DOHH2 (cell line): ENCODE measurements around the gene PRKN.

Experiments
- H3F3A ChIP-seq: fragments of 200-600 bp; sonication (generic), shearing (Covaris generic); 2 replicates; pipeline ENCODE4 v1.6.0; 2016; ENCODE audit warnings: antibody characterized with exemption, mild to moderate bottlenecking; ENCODE audit not compliant: control insufficient read depth, insufficient read depth
- H3K27ac ChIP-seq: fragments of 200-600 bp; sonication (generic); 2 replicates; pipeline ENCODE4 v1.5.1; 2014; ENCODE audit warnings: low read depth, mild to moderate bottlenecking, low read length, moderate library complexity
- H3K27me3 ChIP-seq: fragments of 200-600 bp; sonication (generic); 2 replicates; pipeline ENCODE4 v1.6.1; 2014; ENCODE audit warnings: mild to moderate bottlenecking, low read length, mixed read lengths; ENCODE audit not compliant: control insufficient read depth
- H3K36me3 ChIP-seq: fragments of 200-600 bp; sonication (generic); 2 replicates; pipeline ENCODE4 v1.6.1; 2014; ENCODE audit warnings: mild to moderate bottlenecking, low read length, moderate library complexity, mixed read lengths; ENCODE audit not compliant: control insufficient read depth
- H3K4me1 ChIP-seq: fragments of 200-600 bp; sonication (generic); 2 replicates; pipeline ENCODE4 v1.6.1; 2014; ENCODE audit warnings: mild to moderate bottlenecking, low read length, mixed read lengths; ENCODE audit not compliant: control insufficient read depth
- H3K4me2 ChIP-seq: fragments of 200-600 bp; sonication (generic); 2 replicates; pipeline ENCODE4 v1.6.0; 2014; ENCODE audit warnings: mild to moderate bottlenecking, low read length, moderate library complexity
- H3K4me3 ChIP-seq: fragments of 200-600 bp; sonication (generic); 2 replicates; pipeline ENCODE4 v1.5.1; 2014; ENCODE audit warnings: mild to moderate bottlenecking, low read length, mixed read lengths
- H3K79me2 ChIP-seq: fragments of 200-600 bp; sonication (generic); 2 replicates; pipeline ENCODE4 v1.6.1; 2014; ENCODE audit warnings: mild to moderate bottlenecking, low read length, mixed read lengths; ENCODE audit not compliant: control insufficient read depth
- H3K9me2 ChIP-seq: fragments of 200-600 bp; sonication (generic); replicated peaks from 2 replicates; pipeline ENCODE4 v1.6.1; 2014; ENCODE audit warnings: mild to moderate bottlenecking, low read length, mixed read lengths; ENCODE audit not compliant: control insufficient read depth
- H3K9me3 ChIP-seq: fragments of 200-600 bp; sonication (generic); 2 replicates; pipeline ENCODE4 v1.6.1; 2014; ENCODE audit warnings: antibody characterized with exemption, low read length, mixed read lengths; ENCODE audit not compliant: control insufficient read depth, insufficient read depth
- H4K20me1 ChIP-seq: fragments of 200-600 bp; sonication (generic); 2 replicates; pipeline ENCODE4 v1.6.0; 2014; ENCODE audit warnings: low read depth, mild to moderate bottlenecking, antibody characterized with exemption, low read length, moderate library complexity; ENCODE audit not compliant: control insufficient read depth, insufficient read depth
- EZH2phosphoT487 ChIP-seq: fragments of 200-600 bp; sonication (generic); IDR thresholded peaks from 2 replicates; pipeline ENCODE4 v1.6.1; 2017; ENCODE audit warnings: borderline replicate concordance, mild to moderate bottlenecking, antibody characterized with exemption, low read length, moderate library complexity, mixed read lengths
- TF ChIP-seq, protein P1 (sequence below): fragments of 200-600 bp; sonication (generic); IDR thresholded peaks from one replicate; pipeline ENCODE4 v1.5.1; 2014; ENCODE audit warnings: antibody characterized with exemption, mild to moderate bottlenecking, low read depth, low read length; ENCODE audit not compliant: poor library complexity, severe bottlenecking

The PRKN gene

DNA sequence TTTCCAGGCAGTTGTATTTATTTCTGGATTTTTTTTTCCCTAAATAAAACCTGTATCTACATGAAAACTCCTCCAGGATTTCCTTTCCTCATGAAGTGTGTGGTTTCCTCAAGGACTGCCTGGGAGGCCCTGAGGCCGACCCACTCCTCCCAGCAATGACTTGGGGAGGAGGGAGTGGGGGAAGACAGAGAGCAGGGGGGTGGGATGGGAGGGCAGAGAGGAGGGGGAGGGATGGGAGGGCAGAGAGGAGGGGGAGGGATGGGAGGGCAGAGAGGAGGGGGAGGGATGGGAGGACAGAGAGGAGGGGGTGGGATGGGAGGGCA is 1291.9 kb downstream of the PRKN start:
- Histone ChIP-seq H3K9me2 (no peaks in the 10 kb centered on the region), H3K4me2 (no peak overlapping the region), H3F3A (no peaks in the 10 kb centered on the region), H3K4me3 (no peak overlapping the region), H3K27ac (no peak overlapping the region), H3K27me3 (no peaks in the 10 kb centered on the region), H3K4me1 (no peaks in the 10 kb centered on the region), H3K9me3 (no peaks in the 10 kb centered on the region), H4K20me1 (no peaks in the 10 kb centered on the region), H3K79me2 (no peaks in the 10 kb centered on the region), H3K36me3 (no peaks in the 10 kb centered on the region)
- TF ChIP-seq EZH2phosphoT487 = no peak
- TF ChIP-seq, protein P1, sequence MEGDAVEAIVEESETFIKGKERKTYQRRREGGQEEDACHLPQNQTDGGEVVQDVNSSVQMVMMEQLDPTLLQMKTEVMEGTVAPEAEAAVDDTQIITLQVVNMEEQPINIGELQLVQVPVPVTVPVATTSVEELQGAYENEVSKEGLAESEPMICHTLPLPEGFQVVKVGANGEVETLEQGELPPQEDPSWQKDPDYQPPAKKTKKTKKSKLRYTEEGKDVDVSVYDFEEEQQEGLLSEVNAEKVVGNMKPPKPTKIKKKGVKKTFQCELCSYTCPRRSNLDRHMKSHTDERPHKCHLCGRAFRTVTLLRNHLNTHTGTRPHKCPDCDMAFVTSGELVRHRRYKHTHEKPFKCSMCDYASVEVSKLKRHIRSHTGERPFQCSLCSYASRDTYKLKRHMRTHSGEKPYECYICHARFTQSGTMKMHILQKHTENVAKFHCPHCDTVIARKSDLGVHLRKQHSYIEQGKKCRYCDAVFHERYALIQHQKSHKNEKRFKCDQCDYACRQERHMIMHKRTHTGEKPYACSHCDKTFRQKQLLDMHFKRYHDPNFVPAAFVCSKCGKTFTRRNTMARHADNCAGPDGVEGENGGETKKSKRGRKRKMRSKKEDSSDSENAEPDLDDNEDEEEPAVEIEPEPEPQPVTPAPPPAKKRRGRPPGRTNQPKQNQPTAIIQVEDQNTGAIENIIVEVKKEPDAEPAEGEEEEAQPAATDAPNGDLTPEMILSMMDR = no peak

DNA sequence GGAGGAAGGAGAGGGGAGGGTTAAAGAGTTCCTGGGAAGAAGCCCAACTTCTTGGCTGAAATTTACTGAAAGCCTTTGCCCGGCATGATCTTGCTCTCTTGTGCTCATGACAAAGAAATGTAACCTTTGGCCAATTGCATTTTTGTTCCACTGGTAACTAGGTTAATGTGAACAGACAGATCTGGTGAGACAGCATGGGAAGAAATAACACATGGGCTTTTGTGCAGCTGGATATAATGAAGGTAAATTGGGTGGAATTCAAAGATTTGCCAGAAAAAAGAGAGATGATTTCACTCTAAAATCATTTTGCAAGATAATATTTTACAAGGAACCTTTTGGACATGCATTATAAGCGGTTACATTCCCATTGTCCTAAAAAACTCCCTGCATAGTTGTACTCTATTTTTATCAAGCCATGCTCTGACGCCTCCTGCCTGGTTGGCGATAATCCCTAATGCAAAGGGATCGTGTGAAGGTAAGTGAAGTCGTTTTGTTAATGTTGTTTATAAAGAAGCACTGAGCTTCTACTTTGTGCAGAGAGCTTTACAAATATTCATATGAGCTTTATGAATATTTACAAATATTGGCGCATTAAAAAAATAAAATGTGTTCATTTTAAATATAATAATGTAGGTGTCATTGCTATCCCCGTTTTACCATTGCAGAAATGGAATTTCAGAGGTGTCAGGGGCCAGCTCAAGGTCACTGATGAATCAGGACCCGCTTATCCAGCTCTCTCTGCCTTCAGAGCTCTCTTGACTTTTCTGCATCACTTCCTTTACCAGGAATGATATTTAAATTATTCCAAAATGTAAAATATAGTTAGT is 1292.4 kb downstream of the PRKN start:
- Histone ChIP-seq H3K27me3 (no peaks in the 10 kb centered on the region), H3K4me2 (no peak overlapping the region), H3K4me3 (no peak overlapping the region), H3F3A (no peaks in the 10 kb centered on the region), H3K27ac (no peak overlapping the region), H3K9me3 (no peaks in the 10 kb centered on the region), H3K36me3 (no peaks in the 10 kb centered on the region), H4K20me1 (no peaks in the 10 kb centered on the region), H3K4me1 (no peaks in the 10 kb centered on the region), H3K79me2 (no peaks in the 10 kb centered on the region), H3K9me2 (no peaks in the 10 kb centered on the region)
- TF ChIP-seq EZH2phosphoT487 = no peak
- TF ChIP-seq, protein P1 = no peak

DNA sequence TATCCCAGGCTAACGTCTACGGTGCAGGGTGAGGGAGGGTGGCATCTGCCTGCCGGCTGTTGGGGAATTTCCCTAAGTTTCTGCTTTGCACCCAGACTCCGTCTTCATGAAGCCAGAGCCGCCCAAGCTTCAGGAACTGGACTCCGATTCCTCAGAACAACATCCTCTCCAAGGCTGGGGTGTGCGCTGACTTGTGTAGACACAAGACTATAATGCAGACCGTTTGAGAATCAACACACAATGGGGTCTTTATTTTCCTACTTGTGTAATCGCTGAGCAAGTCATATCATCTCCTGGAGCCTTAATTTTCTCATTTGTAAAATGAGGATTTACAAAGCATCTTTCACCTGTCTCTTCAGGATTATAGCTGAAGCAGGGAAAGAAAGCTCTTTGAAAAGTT is 1293.2 kb downstream of the PRKN start:
- Histone ChIP-seq H3K9me3 (no peaks in the 10 kb centered on the region), H3K9me2 (no peaks in the 10 kb centered on the region), H3K36me3 (no peaks in the 10 kb centered on the region), H3F3A (no peaks in the 10 kb centered on the region), H3K4me3 (no peak overlapping the region), H3K27ac (no peak overlapping the region), H4K20me1 (no peaks in the 10 kb centered on the region), H3K4me1 (no peaks in the 10 kb centered on the region), H3K4me2 (no peak overlapping the region), H3K79me2 (no peaks in the 10 kb centered on the region), H3K27me3 (no peaks in the 10 kb centered on the region)
- TF ChIP-seq, protein P1 = no peak
- no peak for TF ChIP-seq EZH2phosphoT487
